ENCODE results near the gene MAN2A1.

MAN2A1 gene

DNA sequence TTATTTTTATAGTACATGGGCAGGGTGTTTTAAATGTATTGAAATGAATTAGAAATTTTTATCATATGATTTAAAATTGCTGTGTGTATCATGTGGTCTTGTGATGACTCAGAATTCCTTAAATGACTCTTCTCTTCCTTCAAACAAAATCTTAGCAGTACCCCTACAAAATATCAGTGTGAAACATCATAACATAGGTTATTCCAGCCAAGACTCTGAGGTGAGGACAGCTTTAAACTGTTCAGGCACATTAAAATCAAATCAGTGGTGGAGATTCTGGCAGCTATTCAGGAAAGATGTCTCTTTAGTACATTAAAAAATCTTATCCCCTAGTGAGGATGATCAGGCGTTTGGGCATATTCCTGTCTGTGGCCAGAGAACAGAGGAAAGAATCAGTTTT is 174.0 kb downstream of the MAN2A1 start:
- H3K4me3 ChIP-seq (ENCODE audit: low read depth, low read length): no peak overlapping the region
- TF ChIP-seq, protein P1, sequence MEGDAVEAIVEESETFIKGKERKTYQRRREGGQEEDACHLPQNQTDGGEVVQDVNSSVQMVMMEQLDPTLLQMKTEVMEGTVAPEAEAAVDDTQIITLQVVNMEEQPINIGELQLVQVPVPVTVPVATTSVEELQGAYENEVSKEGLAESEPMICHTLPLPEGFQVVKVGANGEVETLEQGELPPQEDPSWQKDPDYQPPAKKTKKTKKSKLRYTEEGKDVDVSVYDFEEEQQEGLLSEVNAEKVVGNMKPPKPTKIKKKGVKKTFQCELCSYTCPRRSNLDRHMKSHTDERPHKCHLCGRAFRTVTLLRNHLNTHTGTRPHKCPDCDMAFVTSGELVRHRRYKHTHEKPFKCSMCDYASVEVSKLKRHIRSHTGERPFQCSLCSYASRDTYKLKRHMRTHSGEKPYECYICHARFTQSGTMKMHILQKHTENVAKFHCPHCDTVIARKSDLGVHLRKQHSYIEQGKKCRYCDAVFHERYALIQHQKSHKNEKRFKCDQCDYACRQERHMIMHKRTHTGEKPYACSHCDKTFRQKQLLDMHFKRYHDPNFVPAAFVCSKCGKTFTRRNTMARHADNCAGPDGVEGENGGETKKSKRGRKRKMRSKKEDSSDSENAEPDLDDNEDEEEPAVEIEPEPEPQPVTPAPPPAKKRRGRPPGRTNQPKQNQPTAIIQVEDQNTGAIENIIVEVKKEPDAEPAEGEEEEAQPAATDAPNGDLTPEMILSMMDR (IDR thresholded peaks at IDR 0.05; ENCODE audit: control insufficient read depth, extremely low read depth, insufficient read depth): no peak
- DNase-seq (ENCODE audit: low read depth): no peak

DNA sequence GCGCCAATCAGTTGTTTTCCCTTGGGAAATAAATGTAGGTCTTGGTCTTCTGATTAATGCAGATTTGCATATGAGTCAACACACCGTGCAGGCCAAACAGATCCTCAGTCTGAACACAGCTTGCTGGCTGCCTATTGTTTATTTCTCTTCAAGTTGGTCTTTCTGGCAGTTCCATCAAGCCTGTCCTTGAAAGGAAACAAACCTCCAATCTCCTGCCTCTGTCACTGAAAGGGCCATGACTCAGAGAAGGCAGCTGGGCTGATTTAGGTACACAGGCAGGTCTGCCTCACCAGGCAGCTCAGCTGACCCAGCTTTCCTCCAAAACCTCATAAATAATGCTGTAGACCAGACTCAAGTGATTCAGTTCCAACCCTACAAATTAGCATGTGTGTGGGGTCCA is 175.9 kb downstream of the MAN2A1 start:
- TF ChIP-seq, protein P1 (IDR thresholded peaks at IDR 0.05; ENCODE audit: control insufficient read depth, extremely low read depth, insufficient read depth): no peak
- no peak overlapping the region for H3K4me3 ChIP-seq (ENCODE audit: low read depth, low read length)
- no peak for DNase-seq (ENCODE audit: low read depth)

DNA sequence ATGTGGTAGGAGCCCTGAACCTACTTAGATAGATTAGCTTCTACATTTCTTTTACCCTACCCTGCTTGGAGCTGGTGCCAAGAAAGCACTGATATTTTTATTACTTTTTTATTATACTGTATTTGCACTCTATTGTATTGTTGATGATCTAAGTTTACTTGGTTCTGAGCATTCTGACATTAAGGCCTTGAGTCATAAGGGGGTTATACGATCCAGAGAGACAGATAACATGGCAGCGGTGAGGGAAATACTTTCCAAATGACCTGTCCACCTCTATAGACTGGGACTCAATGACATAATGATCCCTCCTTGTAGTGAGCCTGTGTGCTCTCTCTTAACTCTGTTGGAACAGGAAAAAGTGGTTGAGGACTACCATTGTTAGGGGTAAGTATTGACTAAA is 176.3 kb downstream of the MAN2A1 start:
- TF ChIP-seq, protein P1 (IDR thresholded peaks at IDR 0.05; ENCODE audit: control insufficient read depth, extremely low read depth, insufficient read depth): no peak
- no peak overlapping the region for H3K4me3 ChIP-seq (ENCODE audit: low read depth, low read length)
- no peak for DNase-seq (ENCODE audit: low read depth)

DNA sequence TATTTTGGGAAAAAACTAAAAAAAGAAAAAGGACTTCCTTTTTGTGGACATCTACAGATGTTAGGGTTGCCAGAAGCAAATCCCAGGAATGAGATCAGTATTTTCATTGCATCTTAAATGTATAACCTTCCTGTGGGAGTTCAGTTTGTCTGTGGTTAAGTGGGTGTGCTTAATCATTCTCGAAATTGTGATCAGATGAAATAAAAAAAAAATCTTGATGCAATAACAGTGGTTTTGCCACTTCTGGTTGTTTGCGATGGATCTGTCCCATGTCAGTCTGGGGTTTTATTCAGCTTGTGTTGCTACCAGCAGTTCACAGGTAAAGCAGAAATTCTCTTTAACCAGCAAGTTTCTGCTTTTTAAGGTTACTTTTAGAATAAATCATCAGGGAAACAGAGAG is 179.0 kb downstream of the MAN2A1 start:
- DNase-seq (ENCODE audit: low read depth): no peak

DNA sequence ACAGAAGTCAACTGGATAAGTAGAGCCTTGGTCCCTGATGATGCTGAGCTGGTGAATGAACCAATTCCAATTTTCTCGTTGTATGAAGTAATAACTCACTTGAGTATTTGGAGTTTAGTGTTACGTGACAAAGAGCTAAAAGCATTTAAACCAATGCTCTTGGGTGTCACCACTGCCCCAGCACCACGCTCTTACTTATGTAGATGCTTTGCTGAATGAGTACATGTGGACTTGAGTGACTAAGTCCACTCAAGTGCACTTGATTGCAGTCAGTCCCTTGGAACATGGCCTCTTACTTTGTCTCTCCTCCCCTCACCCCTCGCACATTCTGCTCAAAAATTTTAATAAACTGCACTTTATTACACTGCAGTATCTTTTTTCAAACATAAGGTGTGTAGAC is 184.0 kb downstream of the MAN2A1 start:
- DNase-seq (ENCODE audit: low read depth): no peak
- TF ChIP-seq, protein P1 (IDR thresholded peaks at IDR 0.05; ENCODE audit: control insufficient read depth, extremely low read depth, insufficient read depth): no peak
- no peak overlapping the region for H3K4me3 ChIP-seq (ENCODE audit: low read depth, low read length)

More for the DNA sequence above, 179.0 kb downstream of the MAN2A1 start:
- TF ChIP-seq, protein P1 (IDR thresholded peaks at IDR 0.05; ENCODE audit: control insufficient read depth, extremely low read depth, insufficient read depth): no peak
- no peak overlapping the region for H3K4me3 ChIP-seq (ENCODE audit: low read depth, low read length)

DNA sequence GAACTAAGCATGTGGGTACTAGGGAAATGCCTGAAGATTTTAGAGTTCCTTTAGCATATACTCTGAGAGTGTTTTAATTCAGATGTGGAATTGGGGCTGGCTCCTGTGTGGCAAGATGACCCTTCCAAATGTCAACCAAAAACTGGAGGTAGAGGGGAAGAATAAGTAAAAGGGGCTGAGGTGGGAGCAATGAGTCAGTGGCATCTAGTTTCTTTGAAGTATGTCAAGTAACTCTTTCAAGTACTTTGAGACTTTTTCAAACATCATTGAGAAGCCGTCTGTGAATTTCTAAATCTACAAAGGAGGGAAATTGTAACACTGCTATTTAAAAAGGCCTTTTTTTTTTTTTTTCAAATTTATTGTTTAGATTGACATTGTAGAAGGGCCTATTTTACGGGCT is 184.4 kb downstream of the MAN2A1 start:
- H3K4me3 ChIP-seq (ENCODE audit: low read depth, low read length): no peak overlapping the region
- TF ChIP-seq, protein P1 (IDR thresholded peaks at IDR 0.05; ENCODE audit: control insufficient read depth, extremely low read depth, insufficient read depth): no peak
- no peak for DNase-seq (ENCODE audit: low read depth)

DNA sequence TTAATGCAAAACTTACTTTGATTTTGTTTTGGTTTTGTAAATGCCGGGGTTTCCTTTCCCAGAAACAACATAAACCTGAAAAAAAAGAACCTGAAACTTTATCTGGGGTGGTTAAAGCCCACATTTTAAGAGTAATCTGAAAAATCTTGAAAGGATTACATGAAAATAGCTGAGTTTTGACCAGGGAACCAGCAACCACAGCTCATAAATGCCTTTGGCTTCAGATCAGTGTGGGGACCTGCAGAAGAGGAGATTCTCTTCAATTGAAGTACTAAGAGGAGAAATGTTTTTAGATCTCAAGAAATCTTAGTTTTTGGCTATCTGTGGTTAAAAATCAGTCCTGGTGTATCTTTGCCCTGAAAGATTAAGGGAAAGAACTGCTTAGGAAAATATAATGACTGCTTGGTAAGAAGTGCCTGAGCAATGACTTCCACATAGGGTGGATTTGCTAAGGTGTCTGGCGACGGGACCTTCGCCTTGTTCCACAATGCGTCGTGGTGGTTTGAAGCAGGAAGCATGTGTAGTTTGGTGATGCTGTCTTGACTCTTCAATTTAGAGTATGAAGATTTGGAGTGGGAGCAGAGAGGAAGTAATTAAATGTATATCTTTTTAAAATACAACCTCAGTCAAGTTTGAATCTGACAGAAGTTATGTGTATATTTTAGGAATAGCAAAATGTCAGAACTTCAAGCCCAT is 186.5 kb downstream of the MAN2A1 start:
- TF ChIP-seq, protein P1 (IDR thresholded peaks at IDR 0.05; ENCODE audit: control insufficient read depth, extremely low read depth, insufficient read depth): no peak
- no peak for DNase-seq (ENCODE audit: low read depth)
- H3K4me3 ChIP-seq (ENCODE audit: low read depth, low read length): no peak overlapping the region

Data from LNCaP clone FGC (cell line).